Measurements from ENCODE around the gene MYL9. TPM values are rescaled to one million over a fixed set of nuclear protein-coding genes. Genes with fewer than 3 reads are reported as not detected.

Gene MYL9
- polyA plus RNA-seq (2012; ENCODE audit: insufficient read depth, insufficient read length, low read depth), result not detected

DNA sequence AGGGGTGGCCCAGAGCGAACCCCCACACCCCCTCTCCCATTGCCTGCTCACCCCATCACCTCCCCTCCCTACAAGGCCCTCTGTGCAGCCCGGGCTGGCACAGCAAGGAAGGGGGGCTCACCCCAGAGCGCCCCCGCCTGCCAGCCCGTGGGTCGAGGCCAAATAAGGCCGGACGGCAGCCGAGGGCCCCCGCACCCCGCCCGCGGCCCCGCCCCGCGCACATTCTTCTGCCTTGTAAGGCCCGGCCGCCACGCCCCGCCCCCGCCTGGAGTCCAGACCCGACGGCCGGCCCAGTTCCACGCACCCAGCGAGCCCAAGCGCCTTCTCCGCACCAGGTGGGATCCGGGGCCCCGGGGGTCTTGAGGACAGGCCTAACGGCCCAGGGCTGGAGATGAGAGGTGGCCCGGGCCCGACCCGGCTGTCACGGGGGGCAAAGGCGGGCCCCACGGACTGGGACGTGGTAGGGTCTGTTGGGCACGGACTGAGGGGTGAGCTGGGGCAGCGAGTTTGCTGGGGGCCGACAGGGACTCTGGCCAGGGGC is at the start of gene MYL9:
MYL9 (plus strand) TSS at position 293 of the 541 bp plus-strand sequence. CDS start 3,366 bp downstream, outside the sequence.
- no peak within 1 kb of the TSS for H3K4me3 ChIP-seq (ENCODE audit: low read depth, low read length)
- no peaks in the 10 kb centered on the region for H3K27me3 ChIP-seq
- no peaks in the 10 kb centered on the region for H3K36me3 ChIP-seq
- no peaks in the 10 kb centered on the region for H3K9me3 ChIP-seq
- DNase-seq, result no peak
- no peaks in the 10 kb centered on the region for H3K4me1 ChIP-seq
- TF ChIP-seq, protein P1, sequence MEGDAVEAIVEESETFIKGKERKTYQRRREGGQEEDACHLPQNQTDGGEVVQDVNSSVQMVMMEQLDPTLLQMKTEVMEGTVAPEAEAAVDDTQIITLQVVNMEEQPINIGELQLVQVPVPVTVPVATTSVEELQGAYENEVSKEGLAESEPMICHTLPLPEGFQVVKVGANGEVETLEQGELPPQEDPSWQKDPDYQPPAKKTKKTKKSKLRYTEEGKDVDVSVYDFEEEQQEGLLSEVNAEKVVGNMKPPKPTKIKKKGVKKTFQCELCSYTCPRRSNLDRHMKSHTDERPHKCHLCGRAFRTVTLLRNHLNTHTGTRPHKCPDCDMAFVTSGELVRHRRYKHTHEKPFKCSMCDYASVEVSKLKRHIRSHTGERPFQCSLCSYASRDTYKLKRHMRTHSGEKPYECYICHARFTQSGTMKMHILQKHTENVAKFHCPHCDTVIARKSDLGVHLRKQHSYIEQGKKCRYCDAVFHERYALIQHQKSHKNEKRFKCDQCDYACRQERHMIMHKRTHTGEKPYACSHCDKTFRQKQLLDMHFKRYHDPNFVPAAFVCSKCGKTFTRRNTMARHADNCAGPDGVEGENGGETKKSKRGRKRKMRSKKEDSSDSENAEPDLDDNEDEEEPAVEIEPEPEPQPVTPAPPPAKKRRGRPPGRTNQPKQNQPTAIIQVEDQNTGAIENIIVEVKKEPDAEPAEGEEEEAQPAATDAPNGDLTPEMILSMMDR (IDR thresholded peaks at IDR 0.05; ENCODE audit: low read depth, low read length), result no peak

- Histone ChIP-seq H3K27me3 (no peaks in the 10 kb centered on the region), H3K36me3 (peaks cover 9% of the 10 kb centered on the region), H3K4me3 (ENCODE audit: low read depth, low read length) (no peak overlapping the region), H3K4me1 (no peaks in the 10 kb centered on the region), H3K9me3 (no peaks in the 10 kb centered on the region)
- TF ChIP-seq, protein P1 (IDR thresholded peaks at IDR 0.05; ENCODE audit: low read depth, low read length), result no peak
- no peak for DNase-seq
These were observed 49.3 kb upstream of the MYL9 start for GRCh38 chr20:36491901-36492617.

GRCh38 chr20:36493051-36493800 is 48.1 kb upstream of the MYL9 start:
- TF ChIP-seq, protein P1 (IDR thresholded peaks at IDR 0.05; ENCODE audit: low read depth, low read length), result peak; percentile 56
- Histone ChIP-seq H3K27me3 (no peaks in the 10 kb centered on the region), H3K4me3 (ENCODE audit: low read depth, low read length) (no peak overlapping the region), H3K9me3 (no peaks in the 10 kb centered on the region), H3K4me1 (no peaks in the 10 kb centered on the region), H3K36me3 (peaks cover 17% of the 10 kb centered on the region)
- no peak for DNase-seq

DNA sequence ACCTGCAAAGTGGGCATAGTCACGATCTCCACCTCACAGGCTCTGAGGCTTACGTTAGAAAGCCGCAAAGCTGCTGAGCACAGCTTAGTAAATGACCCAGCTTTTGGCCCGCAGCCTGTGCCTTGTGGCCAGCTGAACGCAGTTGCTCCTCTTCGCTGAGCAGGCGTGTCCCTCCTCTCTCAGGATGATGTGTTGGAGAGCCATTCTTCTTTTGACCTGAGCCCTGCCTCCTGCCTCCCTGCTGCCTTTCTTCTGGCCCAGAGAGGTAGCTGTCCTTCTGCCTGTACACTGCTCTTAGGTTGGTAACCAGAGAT is 47.6 kb upstream of the MYL9 start:
- H3K9me3 ChIP-seq, result no peaks in the 10 kb centered on the region
- H3K27me3 ChIP-seq, result no peaks in the 10 kb centered on the region
- TF ChIP-seq, protein P1 (IDR thresholded peaks at IDR 0.05; ENCODE audit: low read depth, low read length), result no peak
- no peak for DNase-seq
- H3K36me3 ChIP-seq, result peaks cover 22% of the 10 kb centered on the region
- H3K4me1 ChIP-seq, result no peaks in the 10 kb centered on the region
- H3K4me3 ChIP-seq (ENCODE audit: low read depth, low read length), result no peak overlapping the region

- Histone ChIP-seq H3K4me3 (ENCODE audit: low read depth, low read length) (no peak overlapping the region), H3K9me3 (no peaks in the 10 kb centered on the region), H3K4me1 (no peaks in the 10 kb centered on the region), H3K36me3 (peaks cover 29% of the 10 kb centered on the region), H3K27me3 (no peaks in the 10 kb centered on the region)
- TF ChIP-seq, protein P1 (IDR thresholded peaks at IDR 0.05; ENCODE audit: low read depth, low read length), result no peak
- DNase-seq, result no peak
These were observed 44.3 kb upstream of the MYL9 start for GRCh38 chr20:36496707-36497669.
